Progenitor cell of endocrine pancreas (in vitro differentiated cells): Measurements from ENCODE around the gene CHRND. TPM values are rescaled to one million over a fixed set of nuclear protein-coding genes. Genes with fewer than 3 reads are reported as not detected.
A peak's percentile ranks its signal among the peaks of the same experiment; 100 is the strongest.

Experiments
- DNase-seq: peaks from one replicate; pipeline ENCODE4 v3.0.0; 2021; ENCODE audit warnings: low spot score; ENCODE audit not compliant: unreplicated experiment
- H3K27ac Mint-ChIP-seq: 2 replicates; pipeline ENCODE4 v1.8.0; 2021; ENCODE audit warnings: mild to moderate bottlenecking, moderate library complexity, mixed read lengths
- H3K27me3 Mint-ChIP-seq: 2 replicates; pipeline ENCODE4 v1.8.0; 2021; ENCODE audit warnings: mixed read lengths
- H3K36me3 Mint-ChIP-seq: 2 replicates; pipeline ENCODE4 v1.8.0; 2022; ENCODE audit warnings: mixed read lengths; ENCODE audit not compliant: insufficient read depth
- H3K4me1 Mint-ChIP-seq: 2 replicates; pipeline ENCODE4 v1.8.0; 2021; ENCODE audit warnings: low read depth, mixed read lengths
- H3K4me3 Mint-ChIP-seq: 2 replicates; pipeline ENCODE4 v1.8.0; 2021; ENCODE audit warnings: low read depth, mild to moderate bottlenecking, moderate library complexity, mixed read lengths
- H3K9me3 Mint-ChIP-seq: 2 replicates; pipeline ENCODE4 v1.8.0; 2021; ENCODE audit warnings: low read depth, mixed read lengths
- CTCF ChIP-seq: fragments of 200-600 bp; sonication (generic); IDR thresholded peaks from one replicate; pipeline ENCODE4 v1.5.0; 2021; ENCODE audit warnings: antibody characterized with exemption, mild to moderate bottlenecking; ENCODE audit not compliant: unreplicated experiment
- total RNA-seq: library from RNA; stranded (reverse); gene quantifications from 2 replicates; pipeline ENCODE4 v1.2.1, GENCODE V29; 2021

Gene CHRND
- total RNA-seq, 1 donor from 2014 or later = 0.12 TPM

DNA sequence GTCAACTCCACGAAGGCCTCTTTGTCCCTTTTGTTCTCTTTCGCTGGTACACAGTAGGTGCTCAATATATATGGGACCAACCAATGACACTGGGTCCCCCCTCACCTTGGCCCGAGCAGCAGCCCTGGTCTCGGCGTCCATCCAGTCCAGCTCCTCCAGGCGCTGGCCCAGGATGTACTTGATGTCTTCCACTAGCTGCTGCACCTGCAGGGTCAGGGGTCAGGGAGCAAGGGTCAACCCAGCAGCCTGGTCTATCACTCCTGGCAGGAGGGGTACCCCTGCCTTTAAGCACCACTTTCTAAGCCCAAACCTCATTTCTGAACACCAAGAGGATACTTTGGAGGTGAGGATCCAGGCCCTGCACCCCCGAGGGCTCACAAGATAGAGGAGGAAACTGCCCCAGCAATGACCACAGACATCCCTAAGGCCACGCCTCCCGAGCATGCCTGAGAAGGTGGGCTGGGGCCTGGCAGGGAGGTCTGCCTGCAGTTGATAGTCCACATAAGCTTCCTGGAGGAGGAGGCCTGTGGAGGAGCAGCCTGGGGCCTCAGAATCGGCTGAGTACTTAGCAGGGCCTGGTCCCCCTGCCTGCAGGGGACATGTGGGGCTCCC lies 42.5 kb upstream of the CHRND start:
- no peak for TF ChIP-seq CTCF
- Mint-ChIP-seq H3K4me3 (no peak overlapping the region), H3K27me3 (peaks cover 49% of the 10 kb centered on the region), H3K36me3 (no peaks in the 10 kb centered on the region), H3K9me3 (no peaks in the 10 kb centered on the region), H3K27ac (no peak overlapping the region), H3K4me1 (no peaks in the 10 kb centered on the region)
- DNase-seq = no peak

DNA sequence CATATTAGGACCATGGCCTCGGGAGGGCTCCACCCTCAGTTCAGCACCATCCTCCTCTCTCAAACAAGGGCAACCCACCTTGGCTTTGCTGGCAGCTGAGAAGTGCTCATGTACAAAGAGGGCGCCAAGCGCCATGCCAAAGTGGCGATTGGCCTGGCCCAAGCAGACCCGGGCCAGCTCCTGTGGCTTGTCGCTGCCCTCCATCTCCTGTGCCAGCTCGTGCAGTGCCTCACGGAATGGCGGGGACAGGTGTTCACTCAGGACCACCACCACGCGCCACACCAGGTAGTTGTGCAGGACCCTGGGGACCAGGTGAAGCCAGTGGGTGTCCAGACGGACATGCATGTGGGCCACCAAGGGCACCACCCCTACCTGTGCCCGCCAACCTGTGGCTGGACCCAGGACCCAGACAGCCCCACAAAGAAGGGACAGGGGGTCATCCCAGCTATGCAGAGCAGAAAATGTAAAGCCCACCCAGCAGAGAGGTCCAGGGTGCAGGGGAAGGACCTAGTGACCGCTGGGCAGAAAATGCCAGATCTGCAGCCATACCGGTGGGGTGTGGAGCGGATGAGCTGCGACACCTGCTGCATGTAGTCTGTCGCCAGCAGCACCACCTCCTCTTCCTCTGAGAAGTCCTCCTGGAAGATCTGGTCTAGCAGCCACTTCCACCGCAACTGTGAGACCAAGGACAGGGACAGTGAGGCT lies 41.9 kb upstream of the CHRND start:
- H3K27ac Mint-ChIP-seq = no peak overlapping the region
- H3K4me3 Mint-ChIP-seq = no peak overlapping the region
- H3K4me1 Mint-ChIP-seq = no peaks in the 10 kb centered on the region
- H3K36me3 Mint-ChIP-seq = no peaks in the 10 kb centered on the region
- H3K9me3 Mint-ChIP-seq = no peaks in the 10 kb centered on the region
- H3K27me3 Mint-ChIP-seq = peaks cover 56% of the 10 kb centered on the region
- no peak for TF ChIP-seq CTCF
- DNase-seq = no peak

GRCh38 chr2:232484628-232485347 lies 41.2 kb upstream of the CHRND start:
- H3K27me3 Mint-ChIP-seq = peaks cover 58% of the 10 kb centered on the region
- H3K4me3 Mint-ChIP-seq = no peak overlapping the region
- no peaks in the 10 kb centered on the region for H3K9me3 Mint-ChIP-seq
- H3K36me3 Mint-ChIP-seq = no peaks in the 10 kb centered on the region
- no peak for DNase-seq
- H3K27ac Mint-ChIP-seq = no peak overlapping the region
- TF ChIP-seq CTCF = no peak
- H3K4me1 Mint-ChIP-seq = no peaks in the 10 kb centered on the region

DNA sequence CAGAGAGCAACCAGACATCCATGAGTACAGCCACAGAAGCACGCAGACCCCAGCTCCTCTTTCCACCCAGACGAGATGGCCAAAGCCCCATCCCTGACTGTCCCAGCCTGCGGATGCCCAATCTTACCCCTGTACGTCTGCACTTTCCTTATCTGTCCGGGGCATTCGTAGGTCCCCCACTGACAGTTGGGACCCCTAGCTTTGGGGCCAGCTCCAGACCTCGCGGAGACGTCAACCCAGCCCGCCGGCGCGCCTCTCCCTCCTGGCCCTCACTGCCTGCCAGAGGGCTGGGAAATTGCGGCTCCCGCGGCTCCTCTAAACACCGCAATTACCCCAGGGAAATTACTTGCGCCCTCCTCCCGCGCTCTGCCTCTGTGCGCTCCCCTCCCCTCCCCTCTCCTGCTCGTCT lies 40.6 kb upstream of the CHRND start:
- no peak for TF ChIP-seq CTCF
- no peak overlapping the region for H3K4me3 Mint-ChIP-seq
- H3K36me3 Mint-ChIP-seq = no peaks in the 10 kb centered on the region
- DNase-seq = no peak
- H3K27me3 Mint-ChIP-seq = peaks cover 64% of the 10 kb centered on the region
- H3K4me1 Mint-ChIP-seq = no peaks in the 10 kb centered on the region
- no peaks in the 10 kb centered on the region for H3K9me3 Mint-ChIP-seq
- peak overlapping the region; percentile 37 for H3K27ac Mint-ChIP-seq

GRCh38 chr2:232485757-232486557 lies 40.0 kb upstream of the CHRND start:
- H3K9me3 Mint-ChIP-seq = no peaks in the 10 kb centered on the region
- no peak overlapping the region for H3K4me3 Mint-ChIP-seq
- DNase-seq = no peak
- no peaks in the 10 kb centered on the region for H3K4me1 Mint-ChIP-seq
- no peak overlapping the region for H3K27ac Mint-ChIP-seq
- H3K27me3 Mint-ChIP-seq = peaks cover 65% of the 10 kb centered on the region
- H3K36me3 Mint-ChIP-seq = no peaks in the 10 kb centered on the region
- no peak for TF ChIP-seq CTCF
